Panc1 (cell line): ENCODE results near the gene RAB21.

Source experiments
- CTCF ChIP-seq: fragments of 450-650 bp; IDR thresholded peaks from 2 replicates; pipeline ENCODE4 v1.5.1; 2017; ENCODE audit warnings: mild to moderate bottlenecking
- POLR2AphosphoS5 ChIP-seq: IDR thresholded peaks from 2 replicates; pipeline ENCODE4 v1.6.1; 2012; ENCODE audit warnings: mild to moderate bottlenecking, low read depth, low read length, moderate library complexity
- TCF7L2 ChIP-seq: IDR thresholded peaks from 2 replicates; pipeline ENCODE4 v1.6.1; 2011; ENCODE audit warnings: mild to moderate bottlenecking, low read depth, low read length, inconsistent platforms

GRCh38 chr12:71752891-71753290, 1.8 kb upstream of the RAB21 start:
- no peak for TF ChIP-seq TCF7L2
- TF ChIP-seq CTCF: no peak
- TF ChIP-seq POLR2AphosphoS5: no peak
